T-helper 17 cell (primary cell): ENCODE data around the gene TMEM59L. TPM values are rescaled to one million over a fixed set of nuclear protein-coding genes. Genes with fewer than 3 reads are reported as not detected.
"Not testable (repeated sequence)": the region's sequence is repeated elsewhere in the genome, so short reads cannot be mapped to it uniquely, and the experiment has no call there.

Experiments
- ATAC-seq: fragments of 150-1000 bp; cut with Tn5 transposase; 2 replicates; pipeline ENCODE4 v1.10.0; 2021; ENCODE audit warnings: mild to moderate bottlenecking, moderate library complexity
- DNase-seq, 3 donors: peaks; one replicate each; pipeline versions ENCODE4 v3.0.0 to v3.0.0-alpha.2; 2020 to 2021
- H3K9me3 ChIP-seq: one replicate; pipeline ENCODE4 v1.7.0; 2013; ENCODE audit warnings: low read length, mild to moderate bottlenecking; ENCODE audit not compliant: control insufficient read depth, poor library complexity, severe bottlenecking
- H3K27ac Mint-ChIP-seq: one replicate; pipeline ENCODE4 v1.8.0; 2022; ENCODE audit warnings: mild to moderate bottlenecking, moderate library complexity, mixed read lengths
- H3K27me3 Mint-ChIP-seq: one replicate; pipeline ENCODE4 v1.8.0; 2022; ENCODE audit warnings: mixed read lengths
- H3K36me3 Mint-ChIP-seq: one replicate; pipeline ENCODE4 v1.8.0; 2022; ENCODE audit warnings: low read depth, mixed read lengths
- H3K4me1 Mint-ChIP-seq: one replicate; pipeline ENCODE4 v1.8.0; 2022; ENCODE audit warnings: mild to moderate bottlenecking, mixed read lengths
- H3K4me3 Mint-ChIP-seq: one replicate; pipeline ENCODE4 v1.8.0; 2022; ENCODE audit warnings: mild to moderate bottlenecking, moderate library complexity, mixed read lengths
- total RNA-seq, 4 donors: library from RNA in 2 of 4; stranded (reverse) in 2 of 4; gene quantifications; one replicate each; pipeline ENCODE4 v1.2.3 and lab custom pipeline; 2022 to 2026

The TMEM59L gene
- total RNA-seq, 2 donors from 2014 or later = 0.29 TPM; not detected in 1

- H3K27me3 Mint-ChIP-seq = peaks cover 58% of the 10 kb centered on the region
- H3K36me3 Mint-ChIP-seq, DNase-seq, H3K9me3 ChIP-seq, ATAC-seq, H3K27ac Mint-ChIP-seq, H3K4me3 Mint-ChIP-seq: not testable (repeated sequence)
- peaks cover 10% of the 10 kb centered on the region for H3K4me1 Mint-ChIP-seq
Measured at GRCh38 chr19:18600692-18601397, 11.8 kb upstream of the TMEM59L start.

GRCh38 chr19:18601875-18602274 lies 10.8 kb upstream of the TMEM59L start:
- no peaks in the 10 kb centered on the region for H3K9me3 ChIP-seq
- H3K36me3 Mint-ChIP-seq = peaks cover 6% of the 10 kb centered on the region
- DNase-seq (no peak), ATAC-seq (no peak)
- peaks cover 8% of the 10 kb centered on the region for H3K4me1 Mint-ChIP-seq
- no peak overlapping the region for H3K4me3 Mint-ChIP-seq
- peaks cover 58% of the 10 kb centered on the region for H3K27me3 Mint-ChIP-seq
- no peak overlapping the region for H3K27ac Mint-ChIP-seq

DNA sequence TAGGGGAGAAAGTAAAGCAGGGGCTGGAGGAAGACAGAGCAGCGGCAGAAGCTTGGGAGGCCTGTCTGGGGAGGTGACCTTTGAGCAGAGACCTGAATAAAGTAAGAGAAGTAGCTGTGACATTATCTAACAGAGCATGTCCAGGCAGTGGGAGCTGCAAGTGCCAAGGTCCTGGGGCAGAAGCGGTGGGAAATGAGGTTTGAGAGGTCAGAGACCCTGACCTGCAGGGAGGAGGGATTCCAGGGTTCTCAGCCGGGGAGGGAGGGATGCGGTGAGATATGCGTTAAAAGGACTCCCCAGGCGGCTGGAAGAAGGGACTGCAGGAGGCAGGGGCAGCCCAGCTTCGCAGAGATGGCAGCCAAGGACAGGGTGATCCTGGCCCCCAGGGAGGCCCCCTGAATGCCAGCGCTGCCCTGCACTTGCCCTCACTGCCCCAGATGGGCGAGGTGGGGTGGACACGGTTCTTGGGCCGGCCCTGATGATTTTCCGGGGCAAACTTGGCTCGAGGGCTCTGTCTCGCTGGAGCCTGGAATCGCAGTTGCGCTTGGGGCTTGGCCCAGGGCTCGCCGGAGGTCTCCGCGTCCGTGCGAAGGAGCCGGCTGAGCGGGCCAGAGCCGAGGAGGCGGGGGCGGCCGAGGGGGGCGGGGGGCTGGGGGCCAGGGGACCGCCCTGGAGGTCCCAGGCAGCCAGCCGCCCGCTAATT lies 9.3 kb upstream of the TMEM59L start:
- Mint-ChIP-seq H3K4me1 (peaks cover 11% of the 10 kb centered on the region), H3K36me3 (peaks cover 8% of the 10 kb centered on the region), H3K27me3 (peaks cover 69% of the 10 kb centered on the region), H3K27ac (no peak overlapping the region), H3K4me3 (no peak overlapping the region)
- DNase-seq (no peak), ATAC-seq (peak; percentile 70)
- H3K9me3 ChIP-seq = no peaks in the 10 kb centered on the region

- no peak for DNase-seq
- peaks cover 10% of the 10 kb centered on the region for H3K36me3 Mint-ChIP-seq
Measured at GRCh38 chr19:18603958-18604819, 8.5 kb upstream of the TMEM59L start.

GRCh38 chr19:18604820-18605159 lies 7.9 kb upstream of the TMEM59L start:
- no peak for ATAC-seq
- H3K4me3 Mint-ChIP-seq = no peak overlapping the region
- H3K27me3 Mint-ChIP-seq = peaks cover 71% of the 10 kb centered on the region
- peaks cover 20% of the 10 kb centered on the region for H3K4me1 Mint-ChIP-seq
- peaks cover 12% of the 10 kb centered on the region for H3K36me3 Mint-ChIP-seq
- DNase-seq = no peak
- H3K27ac Mint-ChIP-seq = no peak overlapping the region
- no peaks in the 10 kb centered on the region for H3K9me3 ChIP-seq

More at GRCh38 chr19:18603958-18604819, 8.5 kb upstream of the TMEM59L start:
- H3K4me3 Mint-ChIP-seq = no peak overlapping the region
- H3K9me3 ChIP-seq = no peaks in the 10 kb centered on the region
- H3K27me3 Mint-ChIP-seq = peaks cover 71% of the 10 kb centered on the region
- no peak overlapping the region for H3K27ac Mint-ChIP-seq
- ATAC-seq = no peak
- H3K4me1 Mint-ChIP-seq = peaks cover 17% of the 10 kb centered on the region

DNA sequence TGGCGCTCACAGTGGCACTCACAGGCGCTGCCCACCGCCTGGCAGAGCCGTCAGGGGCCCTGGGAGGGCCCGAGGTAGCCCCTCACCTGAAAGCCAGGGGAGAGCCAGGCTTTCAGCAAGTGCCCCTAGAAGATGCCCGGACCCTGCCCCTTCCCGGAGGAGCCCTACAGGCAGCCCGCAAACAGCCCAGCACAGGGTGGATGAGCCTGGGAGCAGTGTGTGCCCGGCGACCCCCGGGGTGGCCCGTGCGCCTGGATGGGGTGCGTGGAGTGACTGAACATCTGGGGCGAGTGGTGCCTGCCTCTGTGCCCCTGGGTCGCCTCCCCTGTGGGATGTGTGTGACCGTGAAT lies 7.5 kb upstream of the TMEM59L start:
- Mint-ChIP-seq H3K27me3 (peaks cover 71% of the 10 kb centered on the region), H3K4me1 (peaks cover 20% of the 10 kb centered on the region), H3K27ac (no peak overlapping the region), H3K36me3 (peaks cover 12% of the 10 kb centered on the region), H3K4me3 (peak overlapping the region; percentile 50)
- no peaks in the 10 kb centered on the region for H3K9me3 ChIP-seq
- DNase-seq (no peak), ATAC-seq (no peak)

GRCh38 chr19:18605546-18606280 lies 7.0 kb upstream of the TMEM59L start:
- Mint-ChIP-seq H3K36me3 (peaks cover 12% of the 10 kb centered on the region), H3K4me1 (peaks cover 20% of the 10 kb centered on the region), H3K27ac (no peak overlapping the region), H3K4me3 (peak overlapping the region; percentile 50), H3K27me3 (peaks cover 65% of the 10 kb centered on the region)
- no peaks in the 10 kb centered on the region for H3K9me3 ChIP-seq
- ATAC-seq (no peak), DNase-seq (no peak)

DNA sequence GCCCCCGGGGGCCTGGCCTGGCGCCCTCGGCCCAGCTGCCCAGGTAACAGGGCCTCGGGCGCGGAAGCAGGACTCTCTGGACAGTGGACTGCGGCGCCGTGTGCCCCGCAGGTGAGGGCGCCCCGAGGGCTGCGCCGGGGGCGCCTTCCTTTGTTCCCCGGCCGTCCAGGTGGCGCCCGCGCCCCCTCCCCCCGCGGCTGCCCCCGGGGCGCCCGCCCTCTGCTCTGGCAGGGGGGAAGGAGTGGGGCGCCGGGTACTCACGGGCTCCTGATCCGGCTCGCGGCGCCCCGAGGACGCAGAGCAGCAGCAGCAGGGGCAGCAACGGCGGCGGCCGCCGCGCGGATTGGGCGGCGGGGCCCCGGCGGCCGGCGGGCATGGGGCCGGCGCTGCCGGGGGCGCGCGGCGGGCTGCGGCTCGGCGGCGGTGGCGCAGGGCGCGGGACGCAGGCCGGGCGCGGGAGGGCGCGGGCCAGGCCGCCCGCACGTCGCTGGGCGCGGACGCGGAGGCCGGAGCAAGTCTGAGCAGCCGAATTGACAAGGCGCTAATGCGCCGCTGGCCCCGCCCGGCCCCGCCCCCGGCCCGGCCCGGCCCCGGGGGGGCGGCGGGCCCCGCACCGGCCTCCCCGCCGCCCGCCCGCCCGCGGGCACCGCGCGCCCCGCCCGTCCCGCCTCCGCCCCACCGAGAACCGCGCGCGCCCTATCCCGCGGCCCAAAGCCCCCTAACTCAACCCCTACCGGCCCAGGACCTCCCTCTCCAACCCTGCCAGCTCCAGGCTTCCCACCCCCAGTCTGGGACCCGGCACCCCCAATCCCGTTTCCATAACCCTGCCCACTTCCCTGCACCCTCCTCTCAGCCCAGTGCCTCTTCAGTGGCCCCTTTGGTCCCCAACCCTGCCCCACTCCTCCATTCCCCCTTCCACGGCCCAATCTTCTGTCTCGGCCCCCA lies 6.1 kb upstream of the TMEM59L start, which contains the start of gene CRLF1:
TSS of gene CRLF1 (minus strand) at position 519 of the 945 bp plus-strand sequence. CDS start at position 376, 143 bp downstream.
- Mint-ChIP-seq H3K36me3 (peaks cover 15% of the 10 kb centered on the region), H3K27ac (no peak within 1 kb of the TSS), H3K27me3 (peaks cover 65% of the 10 kb centered on the region), H3K4me1 (peaks cover 24% of the 10 kb centered on the region), H3K4me3 (peak within 1 kb of the TSS; percentile 61)
- no peaks in the 10 kb centered on the region for H3K9me3 ChIP-seq
- DNase-seq = no peak
- ATAC-seq = no peak

GRCh38 chr19:18607226-18608101 lies 5.2 kb upstream of the TMEM59L start:
- H3K9me3 ChIP-seq = no peaks in the 10 kb centered on the region
- H3K27me3 Mint-ChIP-seq = peaks cover 64% of the 10 kb centered on the region
- peaks cover 17% of the 10 kb centered on the region for H3K36me3 Mint-ChIP-seq
- ATAC-seq (no peak), DNase-seq (no peak)
- peaks cover 32% of the 10 kb centered on the region for H3K4me1 Mint-ChIP-seq
- H3K4me3 Mint-ChIP-seq = peak overlapping the region; percentile 61
- no peak overlapping the region for H3K27ac Mint-ChIP-seq

GRCh38 chr19:18608102-18608804 lies 4.4 kb upstream of the TMEM59L start:
- peak overlapping the region; percentile 77 for H3K4me3 Mint-ChIP-seq
- no peaks in the 10 kb centered on the region for H3K9me3 ChIP-seq

More at GRCh38 chr19:18608102-18608804, 4.4 kb upstream of the TMEM59L start:
- peaks cover 14% of the 10 kb centered on the region for H3K36me3 Mint-ChIP-seq
- peaks cover 57% of the 10 kb centered on the region for H3K27me3 Mint-ChIP-seq
- no peak for ATAC-seq
- H3K4me1 Mint-ChIP-seq = peaks cover 30% of the 10 kb centered on the region
- no peak for DNase-seq
- H3K27ac Mint-ChIP-seq = no peak overlapping the region
